Gastroesophageal sphincter (tissue), 3 donors: Measurements from ENCODE around the gene MOG.
"Not testable (repeated sequence)": the region's sequence is repeated elsewhere in the genome, so short reads cannot be mapped to it uniquely, and the experiment has no call there.

Source experiments
- POLR2AphosphoS5 ChIP-seq: sonication (generic); formaldehyde crosslinking; IDR thresholded peaks from one replicate; pipeline ENCODE4 v1.6.1; 2017; ENCODE audit warnings: antibody characterized with exemption
- TF ChIP-seq, protein P1 (sequence below), 4 experiments: fragments of 200-600 bp in 2 of 4; fragments of 450-650 bp in 2 of 4; sonication (generic) in 1 of 4; IDR thresholded peaks; one replicate each; pipeline ENCODE4 v1.5.1; 2017 to 2019; ENCODE audit warnings: antibody characterized with exemption in 4 of 4, mild to moderate bottlenecking in 2 of 4, moderate library complexity in 2 of 4

GRCh38 chr6:29661502-29662141, 4.7 kb downstream of the MOG start:
- TF ChIP-seq, protein P1, sequence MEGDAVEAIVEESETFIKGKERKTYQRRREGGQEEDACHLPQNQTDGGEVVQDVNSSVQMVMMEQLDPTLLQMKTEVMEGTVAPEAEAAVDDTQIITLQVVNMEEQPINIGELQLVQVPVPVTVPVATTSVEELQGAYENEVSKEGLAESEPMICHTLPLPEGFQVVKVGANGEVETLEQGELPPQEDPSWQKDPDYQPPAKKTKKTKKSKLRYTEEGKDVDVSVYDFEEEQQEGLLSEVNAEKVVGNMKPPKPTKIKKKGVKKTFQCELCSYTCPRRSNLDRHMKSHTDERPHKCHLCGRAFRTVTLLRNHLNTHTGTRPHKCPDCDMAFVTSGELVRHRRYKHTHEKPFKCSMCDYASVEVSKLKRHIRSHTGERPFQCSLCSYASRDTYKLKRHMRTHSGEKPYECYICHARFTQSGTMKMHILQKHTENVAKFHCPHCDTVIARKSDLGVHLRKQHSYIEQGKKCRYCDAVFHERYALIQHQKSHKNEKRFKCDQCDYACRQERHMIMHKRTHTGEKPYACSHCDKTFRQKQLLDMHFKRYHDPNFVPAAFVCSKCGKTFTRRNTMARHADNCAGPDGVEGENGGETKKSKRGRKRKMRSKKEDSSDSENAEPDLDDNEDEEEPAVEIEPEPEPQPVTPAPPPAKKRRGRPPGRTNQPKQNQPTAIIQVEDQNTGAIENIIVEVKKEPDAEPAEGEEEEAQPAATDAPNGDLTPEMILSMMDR (IDR thresholded peaks at IDR 0.05): not testable (repeated sequence)
- not testable (repeated sequence) for TF ChIP-seq POLR2AphosphoS5
